ENCODE measurements around the gene KCTD6.
A peak's percentile ranks its signal among the peaks of the same experiment; 100 is the strongest.

KCTD6 gene

GRCh38 chr3:58463181-58463941, 28.5 kb upstream of the KCTD6 start:
- Histone ChIP-seq H3K27ac (ENCODE audit: poor library complexity, severe bottlenecking) (no peak overlapping the region), H3K4me1 (ENCODE audit: insufficient read depth, poor library complexity, severe bottlenecking) (peaks cover 7% of the 10 kb centered on the region)
- TF ChIP-seq, protein P1, sequence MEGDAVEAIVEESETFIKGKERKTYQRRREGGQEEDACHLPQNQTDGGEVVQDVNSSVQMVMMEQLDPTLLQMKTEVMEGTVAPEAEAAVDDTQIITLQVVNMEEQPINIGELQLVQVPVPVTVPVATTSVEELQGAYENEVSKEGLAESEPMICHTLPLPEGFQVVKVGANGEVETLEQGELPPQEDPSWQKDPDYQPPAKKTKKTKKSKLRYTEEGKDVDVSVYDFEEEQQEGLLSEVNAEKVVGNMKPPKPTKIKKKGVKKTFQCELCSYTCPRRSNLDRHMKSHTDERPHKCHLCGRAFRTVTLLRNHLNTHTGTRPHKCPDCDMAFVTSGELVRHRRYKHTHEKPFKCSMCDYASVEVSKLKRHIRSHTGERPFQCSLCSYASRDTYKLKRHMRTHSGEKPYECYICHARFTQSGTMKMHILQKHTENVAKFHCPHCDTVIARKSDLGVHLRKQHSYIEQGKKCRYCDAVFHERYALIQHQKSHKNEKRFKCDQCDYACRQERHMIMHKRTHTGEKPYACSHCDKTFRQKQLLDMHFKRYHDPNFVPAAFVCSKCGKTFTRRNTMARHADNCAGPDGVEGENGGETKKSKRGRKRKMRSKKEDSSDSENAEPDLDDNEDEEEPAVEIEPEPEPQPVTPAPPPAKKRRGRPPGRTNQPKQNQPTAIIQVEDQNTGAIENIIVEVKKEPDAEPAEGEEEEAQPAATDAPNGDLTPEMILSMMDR (IDR thresholded peaks at IDR 0.05; ENCODE audit: poor library complexity, severe bottlenecking), result peak; percentile 97

GRCh38 chr3:58463942-58464271, 28.0 kb upstream of the KCTD6 start:
- no peak for ATAC-seq (ENCODE audit: low read depth)
- no peak overlapping the region for H3K27ac ChIP-seq (ENCODE audit: poor library complexity, severe bottlenecking)
- no peaks in the 10 kb centered on the region for H3K36me3 ChIP-seq (ENCODE audit: low read depth)
- H3K4me3 ChIP-seq (ENCODE audit: severe bottlenecking), result no peak overlapping the region
- no peak for DNase-seq (ENCODE audit: low spot score)
- TF ChIP-seq, protein P1 (IDR thresholded peaks at IDR 0.05; ENCODE audit: poor library complexity, severe bottlenecking), result peak; percentile 78
- H3K27me3 ChIP-seq (ENCODE audit: insufficient read depth, poor library complexity, severe bottlenecking), result no peaks in the 10 kb centered on the region
- no peaks in the 10 kb centered on the region for H3K9me3 ChIP-seq (ENCODE audit: severe bottlenecking)
- H3K4me1 ChIP-seq (ENCODE audit: insufficient read depth, poor library complexity, severe bottlenecking), result peaks cover 7% of the 10 kb centered on the region

More at GRCh38 chr3:58463181-58463941, 28.5 kb upstream of the KCTD6 start:
- DNase-seq (ENCODE audit: low spot score) (peak; percentile 87), ATAC-seq (ENCODE audit: low read depth) (peak; percentile 97)
- Histone ChIP-seq H3K27me3 (ENCODE audit: insufficient read depth, poor library complexity, severe bottlenecking) (no peaks in the 10 kb centered on the region), H3K9me3 (ENCODE audit: severe bottlenecking) (no peaks in the 10 kb centered on the region), H3K4me3 (ENCODE audit: severe bottlenecking) (no peak overlapping the region), H3K36me3 (ENCODE audit: low read depth) (no peaks in the 10 kb centered on the region)

DNA sequence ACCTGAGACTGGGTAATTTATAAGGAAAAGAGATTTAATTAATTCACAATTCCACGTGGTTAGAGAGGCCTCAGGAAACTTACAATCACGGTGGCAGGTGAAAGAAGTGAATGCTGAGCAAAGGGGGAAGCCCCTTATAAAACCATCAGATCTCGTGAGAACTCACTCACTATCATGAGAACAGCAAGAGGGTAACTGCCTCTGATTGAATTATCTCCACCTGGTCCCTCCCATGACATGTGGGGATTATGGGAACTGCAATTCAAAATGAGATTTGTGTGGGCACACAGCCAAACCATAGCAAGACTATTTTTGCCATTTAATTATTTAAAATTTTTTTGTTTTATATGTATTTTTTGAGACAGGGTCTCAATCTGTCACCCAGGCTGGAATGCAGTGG, 27.0 kb upstream of the KCTD6 start:
- Histone ChIP-seq H3K27ac (ENCODE audit: poor library complexity, severe bottlenecking) (no peak overlapping the region), H3K4me1 (ENCODE audit: insufficient read depth, poor library complexity, severe bottlenecking) (peaks cover 9% of the 10 kb centered on the region), H3K27me3 (ENCODE audit: insufficient read depth, poor library complexity, severe bottlenecking) (no peaks in the 10 kb centered on the region), H3K36me3 (ENCODE audit: low read depth) (no peaks in the 10 kb centered on the region), H3K9me3 (ENCODE audit: severe bottlenecking) (no peaks in the 10 kb centered on the region), H3K4me3 (ENCODE audit: severe bottlenecking) (no peak overlapping the region)
- no peak for DNase-seq (ENCODE audit: low spot score)
- TF ChIP-seq, protein P1 (IDR thresholded peaks at IDR 0.05; ENCODE audit: poor library complexity, severe bottlenecking), result no peak
- ATAC-seq (ENCODE audit: low read depth), result no peak

GRCh38 chr3:58466899-58467563, 24.9 kb upstream of the KCTD6 start:
- TF ChIP-seq, protein P1 (IDR thresholded peaks at IDR 0.05; ENCODE audit: poor library complexity, severe bottlenecking), result no peak
- Histone ChIP-seq H3K36me3 (ENCODE audit: low read depth) (no peaks in the 10 kb centered on the region), H3K9me3 (ENCODE audit: severe bottlenecking) (no peaks in the 10 kb centered on the region), H3K4me3 (ENCODE audit: severe bottlenecking) (no peak overlapping the region), H3K27ac (ENCODE audit: poor library complexity, severe bottlenecking) (no peak overlapping the region), H3K4me1 (ENCODE audit: insufficient read depth, poor library complexity, severe bottlenecking) (peaks cover 24% of the 10 kb centered on the region), H3K27me3 (ENCODE audit: insufficient read depth, poor library complexity, severe bottlenecking) (no peaks in the 10 kb centered on the region)
- ATAC-seq (ENCODE audit: low read depth) (no peak), DNase-seq (ENCODE audit: low spot score) (no peak)

DNA sequence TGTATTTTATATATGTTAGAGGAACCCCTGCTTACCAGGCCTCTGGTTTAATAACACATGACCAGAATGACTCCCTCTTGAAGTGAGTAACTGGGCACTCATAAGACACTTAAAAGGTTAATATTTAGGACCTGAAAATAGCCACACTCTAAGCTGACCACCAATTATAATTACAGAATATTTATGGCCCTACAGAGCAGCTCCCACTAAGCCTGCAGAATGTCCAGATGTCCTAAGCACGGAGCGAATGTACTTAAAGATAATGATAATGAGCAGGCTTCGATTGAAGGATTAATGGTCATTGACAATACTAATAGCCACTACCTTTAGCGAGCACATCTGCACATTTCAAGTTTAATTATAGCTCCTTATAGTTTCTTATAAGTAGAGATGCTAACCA, 22.8 kb upstream of the KCTD6 start:
- H3K27me3 ChIP-seq (ENCODE audit: insufficient read depth, poor library complexity, severe bottlenecking), result no peaks in the 10 kb centered on the region
- ATAC-seq (ENCODE audit: low read depth) (no peak), DNase-seq (ENCODE audit: low spot score) (no peak)
- no peak overlapping the region for H3K27ac ChIP-seq (ENCODE audit: poor library complexity, severe bottlenecking)
- peaks cover 19% of the 10 kb centered on the region for H3K4me1 ChIP-seq (ENCODE audit: insufficient read depth, poor library complexity, severe bottlenecking)
- no peaks in the 10 kb centered on the region for H3K36me3 ChIP-seq (ENCODE audit: low read depth)
- TF ChIP-seq, protein P1 (IDR thresholded peaks at IDR 0.05; ENCODE audit: poor library complexity, severe bottlenecking), result no peak
- H3K4me3 ChIP-seq (ENCODE audit: severe bottlenecking), result no peak overlapping the region
- H3K9me3 ChIP-seq (ENCODE audit: severe bottlenecking), result no peaks in the 10 kb centered on the region

Data from RWPE2 (cell line).